ENCODE data around the gene USP51.
"Not testable (repeated sequence)": the region's sequence is repeated elsewhere in the genome, so short reads cannot be mapped to it uniquely, and the experiment has no call there.

USP51 gene

GRCh38 chrX:55465791-55466190, 23.9 kb downstream of the USP51 start:
- DNase-seq (ENCODE audit: low read depth in 1 of 2, low spot score in 1 of 2) = not testable (repeated sequence)

DNA sequence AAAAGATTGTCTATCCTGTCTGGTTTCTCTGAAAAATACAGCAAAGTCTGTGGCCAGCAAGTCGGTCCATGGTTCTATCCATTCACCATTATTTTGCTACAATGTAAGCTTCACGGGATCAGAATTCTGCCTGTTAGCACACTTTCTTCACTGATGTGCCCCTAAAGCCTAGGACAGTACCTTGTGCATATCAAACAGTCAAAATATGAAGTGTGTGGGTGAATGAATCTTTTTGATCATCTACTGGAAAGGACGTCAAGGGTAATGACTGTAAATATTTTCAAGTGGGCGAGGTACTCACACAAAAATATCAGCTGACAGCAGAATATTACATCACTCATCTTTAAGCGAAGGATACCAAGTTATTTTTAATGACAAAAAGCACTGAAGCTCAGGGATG, 24.5 kb downstream of the USP51 start:
- DNase-seq (ENCODE audit: low read depth in 1 of 2, low spot score in 1 of 2) = not testable (repeated sequence)

DNA sequence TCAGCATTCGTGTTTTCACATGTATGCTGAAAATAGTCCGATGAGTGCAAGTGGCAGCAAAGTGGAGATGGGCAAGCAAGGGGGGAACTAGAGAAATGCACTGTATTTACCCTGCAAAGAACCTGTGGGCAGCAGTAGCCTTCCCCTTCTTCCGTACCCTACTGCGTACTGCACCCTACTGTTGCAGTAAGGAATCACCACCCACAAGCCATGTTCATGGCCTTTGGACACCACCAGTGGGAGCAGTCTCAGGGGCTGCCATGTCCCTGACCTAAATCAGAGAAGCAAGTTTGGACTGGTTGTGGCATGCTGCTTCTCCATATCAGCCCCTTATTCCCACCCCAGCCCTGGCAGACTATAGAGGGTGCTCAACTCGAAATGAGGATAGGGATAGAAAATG, 25.6 kb downstream of the USP51 start:
- not testable (repeated sequence) for DNase-seq (ENCODE audit: low read depth in 1 of 2, low spot score in 1 of 2)

- not testable (repeated sequence) for DNase-seq (ENCODE audit: low read depth in 1 of 2, low spot score in 1 of 2)
These were observed 29.7 kb downstream of the USP51 start for GRCh38 chrX:55459926-55460325.

- DNase-seq (ENCODE audit: low read depth in 1 of 2, low spot score in 1 of 2) = not testable (repeated sequence)
These were observed 30.2 kb downstream of the USP51 start for GRCh38 chrX:55459426-55459825.

GRCh38 chrX:55455708-55456107, 33.9 kb downstream of the USP51 start:
- not testable (repeated sequence) for DNase-seq (ENCODE audit: low read depth in 1 of 2, low spot score in 1 of 2)

DNA sequence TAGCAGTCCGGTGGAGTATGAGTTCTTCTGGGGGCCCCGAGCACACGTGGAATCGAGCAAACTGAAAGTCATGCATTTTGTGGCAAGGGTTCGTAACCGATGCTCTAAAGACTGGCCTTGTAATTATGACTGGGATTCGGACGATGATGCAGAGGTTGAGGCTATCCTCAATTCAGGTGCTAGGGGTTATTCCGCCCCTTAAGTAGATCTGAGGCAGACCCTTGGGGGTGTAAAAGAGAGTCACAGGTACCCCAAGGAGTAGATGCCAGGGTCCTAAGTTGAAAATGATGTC, 36.9 kb downstream of the USP51 start:
- DNase-seq (ENCODE audit: low read depth in 1 of 2, low spot score in 1 of 2) = no peak

GRCh38 chrX:55451990-55452832, 37.4 kb downstream of the USP51 start, which contains the start of gene MAGEH1:
TSS of gene MAGEH1 (plus strand) at chrX:55452127. CDS start at chrX:55452375, 248 bp downstream.
- DNase-seq (ENCODE audit: low read depth in 1 of 2, low spot score in 1 of 2) = peak; percentile 31 to 69

DNA sequence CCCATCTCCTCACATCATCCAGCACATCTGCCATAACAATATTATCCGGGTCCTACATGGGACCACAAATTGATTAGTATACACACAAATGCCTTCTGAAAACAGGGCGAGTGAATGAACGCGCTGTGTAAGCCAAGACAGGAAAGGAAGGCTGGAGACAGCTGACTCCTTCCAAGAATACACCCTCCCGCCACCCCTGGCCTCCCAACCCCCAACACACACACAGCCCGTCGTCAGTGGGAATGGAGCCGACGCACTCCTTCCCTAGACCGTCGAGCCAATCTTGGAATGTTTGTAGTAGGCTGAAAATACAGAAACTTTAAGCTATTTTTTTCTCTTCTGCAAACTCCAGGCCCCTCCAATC, 38.0 kb downstream of the USP51 start:
- peak in 1 of 2 donors; percentile 0 for DNase-seq (ENCODE audit: low read depth in 1 of 2, low spot score in 1 of 2)

GRCh38 chrX:55451141-55451540, 38.5 kb downstream of the USP51 start:
- DNase-seq (ENCODE audit: low read depth in 1 of 2, low spot score in 1 of 2) = no peak

DNA sequence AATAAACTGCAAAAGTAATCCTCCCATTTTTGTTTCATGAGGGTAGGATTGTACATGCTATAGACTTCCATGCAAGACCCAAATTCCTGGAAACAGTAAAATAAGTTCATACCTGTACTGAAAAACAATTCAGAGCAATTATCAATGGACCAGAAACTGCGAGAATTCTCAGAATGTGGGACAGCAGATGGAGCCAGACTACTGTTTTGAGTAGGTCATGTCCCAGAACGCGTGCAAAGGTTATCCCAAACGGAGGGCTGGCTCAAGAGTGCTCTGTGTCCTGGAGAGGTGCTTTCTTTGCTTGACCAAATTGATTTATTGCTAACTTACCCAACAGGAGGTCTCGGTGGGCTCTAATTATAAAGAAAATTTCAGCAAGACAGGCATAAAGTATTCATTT, 39.4 kb downstream of the USP51 start:
- DNase-seq (ENCODE audit: low read depth in 1 of 2, low spot score in 1 of 2) = no peak

DNA sequence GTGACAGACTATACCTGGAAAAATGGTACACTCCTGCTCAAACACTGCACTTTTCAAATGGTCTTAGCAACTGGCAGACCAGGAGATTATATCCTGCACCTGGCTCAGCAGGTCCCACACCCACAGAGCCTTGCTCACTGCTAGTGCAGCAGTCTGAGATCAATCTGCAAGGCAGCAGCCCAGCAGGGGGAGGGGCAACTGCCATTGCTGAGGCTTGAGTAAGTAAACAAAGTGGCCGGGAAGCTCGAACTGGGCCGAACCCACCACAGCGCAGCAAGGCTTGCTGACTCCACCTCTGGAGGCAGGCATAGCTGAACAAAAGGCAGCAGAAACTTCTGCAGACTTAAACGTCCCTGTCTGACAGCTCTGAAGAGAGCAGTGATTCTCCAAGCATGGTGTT, 46.2 kb downstream of the USP51 start:
- not testable (repeated sequence) for DNase-seq (ENCODE audit: low read depth in 1 of 2, low spot score in 1 of 2)
